ENCODE data around the gene TMEM135.

DNA sequence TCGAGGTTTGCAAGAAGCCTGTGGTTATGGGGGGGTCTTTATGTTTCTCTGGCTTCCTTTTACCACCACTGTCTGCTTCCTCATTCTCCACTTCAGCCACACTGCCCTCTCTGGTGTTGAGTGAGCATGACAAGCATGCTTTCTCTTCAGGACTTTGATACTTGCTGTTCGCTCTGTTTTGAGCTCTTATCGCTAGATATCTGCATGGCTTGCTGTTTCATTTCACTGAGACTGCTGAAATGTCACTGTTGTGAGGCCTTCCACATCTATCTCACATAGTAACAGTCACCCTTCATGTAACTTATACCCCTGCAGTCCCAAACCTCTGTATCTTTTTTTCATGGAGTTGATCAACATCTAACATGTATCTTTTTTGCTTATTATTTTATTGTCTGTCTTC is 59.8 kb downstream of the TMEM135 start:
- TF ChIP-seq, protein P1, sequence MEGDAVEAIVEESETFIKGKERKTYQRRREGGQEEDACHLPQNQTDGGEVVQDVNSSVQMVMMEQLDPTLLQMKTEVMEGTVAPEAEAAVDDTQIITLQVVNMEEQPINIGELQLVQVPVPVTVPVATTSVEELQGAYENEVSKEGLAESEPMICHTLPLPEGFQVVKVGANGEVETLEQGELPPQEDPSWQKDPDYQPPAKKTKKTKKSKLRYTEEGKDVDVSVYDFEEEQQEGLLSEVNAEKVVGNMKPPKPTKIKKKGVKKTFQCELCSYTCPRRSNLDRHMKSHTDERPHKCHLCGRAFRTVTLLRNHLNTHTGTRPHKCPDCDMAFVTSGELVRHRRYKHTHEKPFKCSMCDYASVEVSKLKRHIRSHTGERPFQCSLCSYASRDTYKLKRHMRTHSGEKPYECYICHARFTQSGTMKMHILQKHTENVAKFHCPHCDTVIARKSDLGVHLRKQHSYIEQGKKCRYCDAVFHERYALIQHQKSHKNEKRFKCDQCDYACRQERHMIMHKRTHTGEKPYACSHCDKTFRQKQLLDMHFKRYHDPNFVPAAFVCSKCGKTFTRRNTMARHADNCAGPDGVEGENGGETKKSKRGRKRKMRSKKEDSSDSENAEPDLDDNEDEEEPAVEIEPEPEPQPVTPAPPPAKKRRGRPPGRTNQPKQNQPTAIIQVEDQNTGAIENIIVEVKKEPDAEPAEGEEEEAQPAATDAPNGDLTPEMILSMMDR (IDR thresholded peaks at IDR 0.05), result peak; percentile 50 to 69 (median 62)
- TF ChIP-seq POLR2A (IDR thresholded peaks at IDR 0.05) (no peak), POLR2AphosphoS5 (IDR thresholded peaks at IDR 0.05) (no peak)

All from transverse colon (tissue), 4 donors.